ENCODE measurements around the gene CCDC175.

Gene CCDC175

GRCh38 chr14:59510966-59511365 lies 65.6 kb downstream of the CCDC175 start:
- Histone ChIP-seq H4K20me1 (ENCODE audit: insufficient read depth, low read length) (no peaks in the 10 kb centered on the region), H3K4me2 (ENCODE audit: insufficient read depth, low read length) (no peak overlapping the region), H3K27ac (ENCODE audit: low read length) (no peak overlapping the region), H3K9me3 (ENCODE audit: insufficient read depth, low read length, severe bottlenecking) (no peaks in the 10 kb centered on the region), H3K9ac (ENCODE audit: low read depth, low read length) (no peak overlapping the region), H3K36me3 (ENCODE audit: insufficient read depth, low read length) (no peaks in the 10 kb centered on the region), H3K27me3 (ENCODE audit: insufficient read depth, low read length, poor library complexity) (no peaks in the 10 kb centered on the region), H3K79me2 (ENCODE audit: insufficient read depth, low read length) (no peaks in the 10 kb centered on the region), H3K4me3 (ENCODE audit: low read depth in 1 of 2, low read length in 2 of 2) (no peak overlapping the region), H3K4me1 (ENCODE audit: insufficient read depth, low read length) (no peaks in the 10 kb centered on the region), H2AFZ (ENCODE audit: low read depth, low read length) (no peak overlapping the region)
- no peak for DNase-seq
- ATAC-seq (ENCODE audit: insufficient read depth, low read depth): no peak
- TF ChIP-seq EZH2 (IDR thresholded peaks at IDR 0.05; ENCODE audit: borderline replicate concordance, low read depth, low read length, severe bottlenecking) (no peak), CTCF (IDR thresholded peaks at IDR 0.05; ENCODE audit: borderline replicate concordance, extremely low read depth, low read length, poor library complexity, severe bottlenecking) (no peak)

- H3K27ac ChIP-seq (ENCODE audit: low read length): no peak overlapping the region
- no peaks in the 10 kb centered on the region for H3K36me3 ChIP-seq (ENCODE audit: insufficient read depth, low read length)
- no peak overlapping the region for H3K4me2 ChIP-seq (ENCODE audit: insufficient read depth, low read length)
- H3K4me3 ChIP-seq (ENCODE audit: low read depth in 1 of 2, low read length in 2 of 2): no peak overlapping the region
- H3K9ac ChIP-seq (ENCODE audit: low read depth, low read length): no peak overlapping the region
- no peaks in the 10 kb centered on the region for H3K9me3 ChIP-seq (ENCODE audit: insufficient read depth, low read length, severe bottlenecking)
- TF ChIP-seq CTCF (IDR thresholded peaks at IDR 0.05; ENCODE audit: borderline replicate concordance, extremely low read depth, low read length, poor library complexity, severe bottlenecking) (no peak), EZH2 (IDR thresholded peaks at IDR 0.05; ENCODE audit: borderline replicate concordance, low read depth, low read length, severe bottlenecking) (no peak)
- ATAC-seq (ENCODE audit: insufficient read depth, low read depth) (no peak), DNase-seq (no peak)
- H3K4me1 ChIP-seq (ENCODE audit: insufficient read depth, low read length): peaks cover under 1% of the 10 kb centered on the region; the same call in 1 of the 2 replicates
- H3K79me2 ChIP-seq (ENCODE audit: insufficient read depth, low read length): no peaks in the 10 kb centered on the region
- no peaks in the 10 kb centered on the region for H3K27me3 ChIP-seq (ENCODE audit: insufficient read depth, low read length, poor library complexity)
- no peak overlapping the region for H2AFZ ChIP-seq (ENCODE audit: low read depth, low read length)
- H4K20me1 ChIP-seq (ENCODE audit: insufficient read depth, low read length): no peaks in the 10 kb centered on the region
Measured at GRCh38 chr14:59510001-59510400, 66.6 kb downstream of the CCDC175 start.

GRCh38 chr14:59509101-59509500 lies 67.5 kb downstream of the CCDC175 start:
- Histone ChIP-seq H3K9ac (ENCODE audit: low read depth, low read length) (no peak overlapping the region), H2AFZ (ENCODE audit: low read depth, low read length) (no peak overlapping the region), H3K4me1 (ENCODE audit: insufficient read depth, low read length) (peaks cover 8% of the 10 kb centered on the region; the same call in 1 of the 2 replicates), H3K4me2 (ENCODE audit: insufficient read depth, low read length) (no peak overlapping the region), H3K36me3 (ENCODE audit: insufficient read depth, low read length) (peaks cover 2% of the 10 kb centered on the region; the same call in 1 of the 2 replicates), H3K27ac (ENCODE audit: low read length) (no peak overlapping the region), H3K4me3 (ENCODE audit: low read depth in 1 of 2, low read length in 2 of 2) (no peak overlapping the region), H3K9me3 (ENCODE audit: insufficient read depth, low read length, severe bottlenecking) (no peaks in the 10 kb centered on the region), H3K27me3 (ENCODE audit: insufficient read depth, low read length, poor library complexity) (no peaks in the 10 kb centered on the region), H4K20me1 (ENCODE audit: insufficient read depth, low read length) (no peaks in the 10 kb centered on the region), H3K79me2 (ENCODE audit: insufficient read depth, low read length) (no peaks in the 10 kb centered on the region)
- ATAC-seq (ENCODE audit: insufficient read depth, low read depth): no peak
- no peak for TF ChIP-seq CTCF (IDR thresholded peaks at IDR 0.05; ENCODE audit: borderline replicate concordance, extremely low read depth, low read length, poor library complexity, severe bottlenecking)
- no peak for TF ChIP-seq EZH2 (IDR thresholded peaks at IDR 0.05; ENCODE audit: borderline replicate concordance, low read depth, low read length, severe bottlenecking)
- no peak for DNase-seq

- Histone ChIP-seq H3K9ac (ENCODE audit: low read depth, low read length) (no peak overlapping the region), H3K27me3 (ENCODE audit: insufficient read depth, low read length, poor library complexity) (no peaks in the 10 kb centered on the region), H2AFZ (ENCODE audit: low read depth, low read length) (no peak overlapping the region), H3K79me2 (ENCODE audit: insufficient read depth, low read length) (no peaks in the 10 kb centered on the region), H3K4me1 (ENCODE audit: insufficient read depth, low read length) (peaks cover 9% of the 10 kb centered on the region; the same call in 1 of the 2 replicates), H3K27ac (ENCODE audit: low read length) (no peak overlapping the region), H3K4me2 (ENCODE audit: insufficient read depth, low read length) (no peak overlapping the region), H3K9me3 (ENCODE audit: insufficient read depth, low read length, severe bottlenecking) (no peaks in the 10 kb centered on the region), H3K4me3 (ENCODE audit: low read depth in 1 of 2, low read length in 2 of 2) (no peak overlapping the region), H3K36me3 (ENCODE audit: insufficient read depth, low read length) (peaks cover 12% of the 10 kb centered on the region; the same call in 1 of the 2 replicates), H4K20me1 (ENCODE audit: insufficient read depth, low read length) (peaks cover 3% of the 10 kb centered on the region; the same call in 1 of the 2 replicates)
- TF ChIP-seq CTCF (IDR thresholded peaks at IDR 0.05; ENCODE audit: borderline replicate concordance, extremely low read depth, low read length, poor library complexity, severe bottlenecking): no peak
- no peak for TF ChIP-seq EZH2 (IDR thresholded peaks at IDR 0.05; ENCODE audit: borderline replicate concordance, low read depth, low read length, severe bottlenecking)
- no peak for ATAC-seq (ENCODE audit: insufficient read depth, low read depth)
- no peak for DNase-seq
Measured at GRCh38 chr14:59507752-59508103, 68.9 kb downstream of the CCDC175 start.
